ENCODE results near the gene MEGF11. TPM values are rescaled to one million over a fixed set of nuclear protein-coding genes. Genes with fewer than 3 reads are reported as not detected.

Gene MEGF11
- total RNA-seq, 4 donors from 2014 or later: 0.97 to 10.6 (median 4.0) TPM

DNA sequence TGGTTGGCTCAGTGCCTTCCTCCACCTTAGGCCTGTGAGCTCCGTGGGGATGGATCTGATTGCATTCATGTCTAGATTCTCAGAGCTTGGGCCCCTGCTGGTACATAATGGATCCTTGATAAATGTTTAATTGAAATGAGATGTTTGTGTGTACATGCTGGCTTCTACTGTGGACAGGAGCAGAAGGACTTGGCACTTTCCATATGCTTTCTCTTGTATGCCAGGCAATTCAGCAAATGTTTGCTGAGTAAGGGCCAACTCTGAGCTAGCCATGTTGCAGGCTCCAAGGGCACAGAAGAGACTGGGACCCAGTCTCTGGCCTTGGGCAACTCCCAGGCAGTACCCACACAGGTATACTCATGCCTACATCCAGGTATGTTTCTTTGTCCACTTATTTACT is 317.3 kb downstream of the MEGF11 start:
- H3K4me3 ChIP-seq (ENCODE audit: low read depth, poor library complexity, severe bottlenecking): no peak overlapping the region
- no peak for TF ChIP-seq POLR2A (IDR thresholded peaks at IDR 0.05)
- TF ChIP-seq, protein P1, sequence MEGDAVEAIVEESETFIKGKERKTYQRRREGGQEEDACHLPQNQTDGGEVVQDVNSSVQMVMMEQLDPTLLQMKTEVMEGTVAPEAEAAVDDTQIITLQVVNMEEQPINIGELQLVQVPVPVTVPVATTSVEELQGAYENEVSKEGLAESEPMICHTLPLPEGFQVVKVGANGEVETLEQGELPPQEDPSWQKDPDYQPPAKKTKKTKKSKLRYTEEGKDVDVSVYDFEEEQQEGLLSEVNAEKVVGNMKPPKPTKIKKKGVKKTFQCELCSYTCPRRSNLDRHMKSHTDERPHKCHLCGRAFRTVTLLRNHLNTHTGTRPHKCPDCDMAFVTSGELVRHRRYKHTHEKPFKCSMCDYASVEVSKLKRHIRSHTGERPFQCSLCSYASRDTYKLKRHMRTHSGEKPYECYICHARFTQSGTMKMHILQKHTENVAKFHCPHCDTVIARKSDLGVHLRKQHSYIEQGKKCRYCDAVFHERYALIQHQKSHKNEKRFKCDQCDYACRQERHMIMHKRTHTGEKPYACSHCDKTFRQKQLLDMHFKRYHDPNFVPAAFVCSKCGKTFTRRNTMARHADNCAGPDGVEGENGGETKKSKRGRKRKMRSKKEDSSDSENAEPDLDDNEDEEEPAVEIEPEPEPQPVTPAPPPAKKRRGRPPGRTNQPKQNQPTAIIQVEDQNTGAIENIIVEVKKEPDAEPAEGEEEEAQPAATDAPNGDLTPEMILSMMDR (IDR thresholded peaks at IDR 0.05): no peak
- no peak for DNase-seq (ENCODE audit: low spot score in 2 of 2)
- intact Hi-C loops (cut with DNase I; ENCODE audit: low total_unique reads): no loop called here
- 78 to 85% methylated on average over 1 of the region's 1 CpG for WGBS, 2 donors

DNA sequence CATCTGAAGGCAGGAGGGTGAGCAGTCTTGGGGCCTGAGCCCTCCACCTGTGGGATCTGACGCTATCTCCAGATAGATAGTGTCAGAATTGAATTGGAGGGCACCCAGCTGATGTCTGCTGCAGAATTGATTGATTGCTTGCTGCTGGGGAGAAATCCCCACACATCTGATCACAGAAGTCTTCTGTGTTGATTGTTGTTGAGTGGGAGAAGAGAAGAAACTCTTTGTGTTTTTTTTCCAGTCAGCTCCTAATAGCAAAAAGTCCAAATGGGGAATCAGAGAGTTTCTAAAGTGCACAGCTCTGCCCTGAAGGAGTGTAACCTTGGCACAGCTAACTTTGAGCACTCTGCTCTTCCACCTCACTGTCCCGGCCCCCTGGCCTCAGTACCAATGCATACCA is 318.2 kb downstream of the MEGF11 start:
- H3K4me3 ChIP-seq (ENCODE audit: low read depth, poor library complexity, severe bottlenecking): no peak overlapping the region
- DNase-seq (ENCODE audit: low spot score in 2 of 2): no peak
- TF ChIP-seq, protein P1 (IDR thresholded peaks at IDR 0.05): no peak
- TF ChIP-seq POLR2A (IDR thresholded peaks at IDR 0.05): no peak
- 40 to 69% methylated on average over 2 of the region's 2 CpGs for WGBS, 2 donors
- intact Hi-C loops (cut with DNase I; ENCODE audit: low total_unique reads): no loop called here

DNA sequence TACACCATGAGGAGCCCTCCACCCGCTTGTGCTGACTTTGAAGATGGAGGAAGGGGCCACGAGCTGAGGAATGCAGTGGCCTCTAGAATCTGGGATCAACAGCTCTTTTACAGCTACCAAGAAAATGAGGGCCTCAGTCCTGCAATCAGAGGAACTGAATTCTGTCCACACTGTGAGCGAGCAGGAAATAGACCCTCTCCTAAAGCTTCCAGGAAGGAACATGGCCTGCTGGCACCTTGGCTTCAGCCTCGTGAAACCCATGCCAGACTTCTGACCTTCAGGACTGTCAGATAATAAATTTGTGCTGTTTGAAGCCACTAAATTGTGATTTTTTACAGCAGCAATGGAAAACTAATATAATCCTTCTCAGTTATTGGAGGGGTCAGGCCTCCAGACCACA is 322.3 kb downstream of the MEGF11 start:
- intact Hi-C loops (cut with DNase I; ENCODE audit: low total_unique reads): no loop called here
- no peak for TF ChIP-seq POLR2A (IDR thresholded peaks at IDR 0.05)
- TF ChIP-seq, protein P1 (IDR thresholded peaks at IDR 0.05): no peak

DNA sequence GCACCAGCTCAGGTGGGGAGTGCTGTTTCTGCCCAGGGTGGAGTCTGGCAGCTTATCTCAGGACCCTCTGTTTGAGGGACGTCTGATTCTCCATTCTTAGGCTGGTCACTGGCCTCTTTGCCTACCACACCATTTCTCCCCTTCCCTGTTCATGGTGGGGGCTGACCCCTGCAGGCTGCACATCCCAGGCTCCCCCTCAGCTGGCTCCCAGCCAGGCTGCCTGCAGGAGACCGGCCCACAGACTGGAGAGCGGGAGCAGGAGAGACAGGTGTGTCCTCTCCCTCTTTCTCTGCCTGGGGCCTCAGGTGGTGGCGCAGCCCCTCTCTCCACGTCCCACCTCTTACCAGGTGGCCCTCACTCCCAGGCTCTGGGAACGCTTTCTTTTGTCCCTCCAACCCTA is 323.4 kb downstream of the MEGF11 start:
- no peak overlapping the region for H3K4me3 ChIP-seq (ENCODE audit: low read depth, poor library complexity, severe bottlenecking)
- intact Hi-C loops (cut with DNase I; ENCODE audit: low total_unique reads): no loop called here

More for the DNA sequence above, 322.3 kb downstream of the MEGF11 start:
- no peak overlapping the region for H3K4me3 ChIP-seq (ENCODE audit: low read depth, poor library complexity, severe bottlenecking)
- DNase-seq (ENCODE audit: low spot score in 2 of 2): no peak
- 84 to 86% methylated on average over 4 of the region's 4 CpGs for WGBS, 2 donors

DNA sequence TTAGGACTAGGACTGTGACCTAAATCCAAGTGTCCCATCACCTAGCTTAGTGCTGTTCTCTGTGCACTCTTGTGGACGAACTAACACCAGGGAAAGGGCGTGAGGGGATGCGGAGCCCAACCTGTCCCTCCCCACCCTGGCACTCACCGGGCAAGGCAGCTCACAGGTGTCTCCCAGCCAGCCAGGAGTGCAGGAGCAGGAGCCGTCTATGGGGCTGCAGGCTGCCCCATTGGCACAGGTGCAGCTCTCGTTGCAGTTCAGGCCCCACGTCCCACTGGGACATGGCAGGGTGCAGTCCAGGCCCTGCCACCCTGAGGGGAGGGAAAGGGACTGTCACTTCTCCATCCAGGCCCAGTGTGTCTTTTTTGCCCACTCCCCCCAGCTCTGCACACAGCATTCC is 324.0 kb downstream of the MEGF11 start:
- no peak for TF ChIP-seq POLR2A (IDR thresholded peaks at IDR 0.05)
- TF ChIP-seq, protein P1 (IDR thresholded peaks at IDR 0.05): no peak
- intact Hi-C loops (cut with DNase I; ENCODE audit: low total_unique reads): no loop called here
- no peak overlapping the region for H3K4me3 ChIP-seq (ENCODE audit: low read depth, poor library complexity, severe bottlenecking)
- WGBS, 2 donors: 62 to 80% methylated on average over 7 of the region's 7 CpGs
- DNase-seq (ENCODE audit: low spot score in 2 of 2): no peak

More for the DNA sequence above, 323.4 kb downstream of the MEGF11 start:
- WGBS, 2 donors: 68 to 82% methylated on average over 6 of the region's 6 CpGs
- TF ChIP-seq, protein P1 (IDR thresholded peaks at IDR 0.05): no peak
- no peak for TF ChIP-seq POLR2A (IDR thresholded peaks at IDR 0.05)
- no peak for DNase-seq (ENCODE audit: low spot score in 2 of 2)

DNA sequence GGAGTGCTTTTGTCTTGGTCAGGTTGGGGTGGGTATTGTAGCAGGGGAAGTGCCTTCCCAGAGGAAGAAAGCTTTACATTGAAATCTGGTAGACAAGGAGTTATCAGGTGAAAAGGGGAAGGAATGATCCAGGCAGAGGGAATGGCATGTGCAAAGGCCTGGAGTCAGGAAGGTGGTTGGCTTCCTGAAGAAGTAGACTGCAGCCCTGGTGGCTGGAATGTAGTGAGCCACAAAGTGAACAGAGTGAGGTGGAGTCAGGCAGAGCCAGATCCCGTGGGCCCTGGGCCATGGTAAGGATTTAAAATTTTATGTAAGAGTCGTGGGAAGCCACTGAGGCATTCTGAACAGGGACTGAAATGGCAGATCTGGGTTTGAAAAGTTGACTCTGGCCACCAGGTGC is 326.0 kb downstream of the MEGF11 start:
- no peak for DNase-seq (ENCODE audit: low spot score in 2 of 2)
- intact Hi-C loops (cut with DNase I; ENCODE audit: low total_unique reads): no loop called here
- H3K4me3 ChIP-seq (ENCODE audit: low read depth, poor library complexity, severe bottlenecking): no peak overlapping the region
- TF ChIP-seq POLR2A (IDR thresholded peaks at IDR 0.05): no peak
- TF ChIP-seq, protein P1 (IDR thresholded peaks at IDR 0.05): no peak
- 61 to 72% methylated on average over 2 of the region's 2 CpGs for WGBS, 2 donors
